ENCODE measurements around the gene AFMID. TPM values are rescaled to one million over a fixed set of nuclear protein-coding genes. Genes with fewer than 3 reads are reported as not detected.

The AFMID gene
- total and polyA plus RNA-seq, 2 donors from 2014 or later: 63.9 to 118 TPM

- H3K4me3 ChIP-seq (ENCODE audit: low read length in 3 of 3): no peak overlapping the region
- intact Hi-C loops (cut with DNase I): no loop called here
- no peak for FAIRE-seq
Measured at GRCh38 chr17:78144147-78144719, 42.9 kb upstream of the AFMID start.

DNA sequence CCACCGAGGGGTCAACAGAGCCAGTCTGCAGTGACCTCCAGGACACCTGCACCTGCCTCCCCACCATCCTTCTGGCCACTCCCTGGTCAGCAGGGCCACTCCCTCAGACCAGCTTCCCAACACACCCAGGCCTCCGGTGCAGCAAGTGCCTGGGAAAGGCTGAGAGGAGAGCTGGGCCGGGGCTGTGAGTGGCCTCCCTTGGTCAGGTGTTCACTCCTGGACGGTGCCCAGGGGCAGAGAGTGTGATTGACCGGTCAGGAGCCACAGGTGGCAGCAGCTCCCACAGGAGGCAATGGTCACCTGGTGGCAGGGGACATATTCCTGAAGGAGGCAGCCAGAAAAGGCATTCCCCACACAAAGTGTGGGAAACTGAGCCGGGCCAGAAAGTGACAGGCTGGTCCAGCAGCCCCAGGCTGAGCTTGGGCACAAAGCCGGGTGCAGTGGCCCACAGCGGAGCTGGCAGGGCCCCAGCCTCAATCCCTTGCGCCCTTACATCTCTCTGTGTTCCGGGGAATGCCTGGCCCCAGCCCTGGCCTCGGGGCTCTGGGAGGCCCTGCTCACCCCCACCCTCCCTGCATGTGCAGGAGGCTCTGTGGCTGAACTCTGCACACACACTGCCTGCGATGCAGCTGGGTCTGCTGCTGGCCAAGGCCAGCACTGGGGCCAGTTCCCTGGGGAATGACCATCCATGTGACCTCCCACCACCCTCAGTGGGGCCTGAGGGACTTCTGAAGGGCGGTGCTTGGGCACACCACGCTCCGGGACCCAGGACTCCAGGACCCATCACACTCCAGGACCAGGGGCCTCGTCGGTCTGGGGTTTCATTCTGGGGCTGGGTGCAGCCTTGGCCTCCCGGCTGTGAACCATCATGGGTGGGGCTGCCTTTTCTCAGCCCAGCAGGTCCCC lies 42.2 kb upstream of the AFMID start:
- DNase-seq (peak in 3 of 5 donors; percentile 58 to 93 (median 65)), FAIRE-seq (no peak)
- H3K4me3 ChIP-seq (ENCODE audit: low read length in 3 of 3): no peak overlapping the region
- peak overlapping the region in 2 of 3 donors; percentile 12 to 55 for H3K9ac ChIP-seq (ENCODE audit: low read length in 3 of 3)
- peak overlapping the region; percentile 76 to 87 for H3K27ac ChIP-seq (ENCODE audit: low read depth in 2 of 2, low read length in 2 of 2)
- H3K27me3 ChIP-seq (ENCODE audit: control insufficient read depth, insufficient read depth, low read length): no peaks in the 10 kb centered on the region
- intact Hi-C loops (cut with DNase I): no loop called here
- H3K36me3 ChIP-seq (ENCODE audit: control insufficient read depth in 2 of 3, insufficient read depth in 3 of 3, low read length in 3 of 3): no peaks in the 10 kb centered on the region
- H3K4me1 ChIP-seq (ENCODE audit: control insufficient read depth in 2 of 3, insufficient read depth in 2 of 3, low read depth in 1 of 3, low read length in 3 of 3): peaks cover 0 to 36% (median 25%) of the 10 kb centered on the region in 3 donors
- TF ChIP-seq CTCF (IDR thresholded peaks at IDR 0.05; ENCODE audit: borderline replicate concordance, extremely low read depth, insufficient read depth): no peak
- no peaks in the 10 kb centered on the region for H3K9me3 ChIP-seq (ENCODE audit: control insufficient read depth in 2 of 3, insufficient read depth in 1 of 3, low read length in 3 of 3)

More at GRCh38 chr17:78144147-78144719, 42.9 kb upstream of the AFMID start:
- no peak for TF ChIP-seq CTCF (IDR thresholded peaks at IDR 0.05; ENCODE audit: borderline replicate concordance, extremely low read depth, insufficient read depth)
- Histone ChIP-seq H3K9ac (ENCODE audit: low read length in 3 of 3) (peak overlapping the region in 1 of 3 donors; percentile 55), H3K4me1 (ENCODE audit: control insufficient read depth in 2 of 3, insufficient read depth in 2 of 3, low read depth in 1 of 3, low read length in 3 of 3) (peaks cover 0 to 36% (median 25%) of the 10 kb centered on the region in 3 donors), H3K27ac (ENCODE audit: low read depth in 2 of 2, low read length in 2 of 2) (peak overlapping the region; percentile 76 to 87), H3K27me3 (ENCODE audit: control insufficient read depth, insufficient read depth, low read length) (no peaks in the 10 kb centered on the region), H3K36me3 (ENCODE audit: control insufficient read depth in 2 of 3, insufficient read depth in 3 of 3, low read length in 3 of 3) (no peaks in the 10 kb centered on the region), H3K9me3 (ENCODE audit: control insufficient read depth in 2 of 3, insufficient read depth in 1 of 3, low read length in 3 of 3) (no peaks in the 10 kb centered on the region)
- DNase-seq: peak; percentile 68 to 94 (median 82)

- Histone ChIP-seq H3K4me1 (ENCODE audit: control insufficient read depth in 2 of 3, insufficient read depth in 2 of 3, low read depth in 1 of 3, low read length in 3 of 3) (peaks cover 0 to 36% (median 27%) of the 10 kb centered on the region in 3 donors), H3K9me3 (ENCODE audit: control insufficient read depth in 2 of 3, insufficient read depth in 1 of 3, low read length in 3 of 3) (no peaks in the 10 kb centered on the region), H3K27me3 (ENCODE audit: control insufficient read depth, insufficient read depth, low read length) (no peaks in the 10 kb centered on the region), H3K4me3 (ENCODE audit: low read length in 3 of 3) (no peak overlapping the region), H3K9ac (ENCODE audit: low read length in 3 of 3) (no peak overlapping the region), H3K36me3 (ENCODE audit: control insufficient read depth in 2 of 3, insufficient read depth in 3 of 3, low read length in 3 of 3) (no peaks in the 10 kb centered on the region), H3K27ac (ENCODE audit: low read depth in 2 of 2, low read length in 2 of 2) (no peak overlapping the region)
- intact Hi-C loops (cut with DNase I): no loop called here
- TF ChIP-seq CTCF (IDR thresholded peaks at IDR 0.05; ENCODE audit: borderline replicate concordance, extremely low read depth, insufficient read depth): no peak
- FAIRE-seq: no peak
- DNase-seq: no peak
Measured at GRCh38 chr17:78146471-78146869, 40.7 kb upstream of the AFMID start.
